ENCODE data around the gene NOB1.

GRCh38 chr16:69754143-69754468 is 620 bp downstream of the NOB1 start:
- TF ChIP-seq TAF1 (IDR thresholded peaks at IDR 0.05; ENCODE audit: low read depth, low read length) (no peak), POLR2A (IDR thresholded peaks at IDR 0.05; ENCODE audit: low read depth, low read length) (no peak), POLR2AphosphoS5 (IDR thresholded peaks at IDR 0.05; ENCODE audit: low read depth, low read length) (no peak), SPI1 (IDR thresholded peaks at IDR 0.05; ENCODE audit: low read depth, low read length) (no peak)

Data from GM12891 (cell line).